ENCODE measurements around the gene CMTM2.

- TF ChIP-seq CTCF (conservative IDR thresholded peaks at IDR 0.05; ENCODE audit: low read length) (no peak), EZH2phosphoT487 (IDR thresholded peaks at IDR 0.05; ENCODE audit: borderline replicate concordance, low read depth, low read length) (no peak)
Observed at GRCh38 chr16:66536525-66536924, 42.7 kb upstream of the CMTM2 start.
